ENCODE data around the gene FOXP4. TPM values are rescaled to one million over a fixed set of nuclear protein-coding genes. Genes with fewer than 3 reads are reported as not detected.
A peak's percentile ranks its signal among the peaks of the same experiment; 100 is the strongest.

Gene FOXP4
- total and polyA plus RNA-seq, 5 donors from 2014 or later = 0.26 to 9.9 (median 0.38) TPM

DNA sequence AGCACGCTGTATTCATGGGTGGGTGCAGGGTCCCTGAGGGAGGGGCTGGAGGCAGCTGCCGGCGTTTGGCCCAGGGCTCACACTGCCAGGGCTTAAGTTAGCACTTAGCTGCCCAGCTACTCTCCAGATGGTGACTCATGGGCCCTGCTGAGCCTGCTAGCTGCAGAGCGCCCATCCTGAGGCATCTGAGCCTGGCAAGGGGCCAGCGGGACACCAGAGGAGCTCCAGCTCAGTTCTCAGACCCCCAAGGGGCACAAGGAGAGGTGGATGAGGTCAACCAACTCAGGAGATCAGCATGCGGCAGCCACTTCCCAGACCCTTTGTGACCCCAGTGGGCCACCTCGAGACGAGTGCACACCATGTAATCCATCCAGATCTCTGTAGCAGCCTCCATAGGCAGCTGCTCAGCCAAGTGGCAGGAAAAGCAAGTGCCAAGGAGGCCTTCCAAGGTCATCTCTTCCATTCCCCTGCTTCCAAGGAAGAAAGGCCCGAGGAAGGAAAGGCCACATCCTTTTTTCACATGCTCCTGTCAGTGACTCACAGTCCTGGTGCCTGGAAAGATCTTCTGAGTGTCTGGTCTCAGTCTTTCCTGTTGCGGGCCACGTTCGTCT, 35.3 kb downstream of the FOXP4 start:
- no peak overlapping the region for H3K4me3 Mint-ChIP-seq
- Histone ChIP-seq H3K4me1 (ENCODE audit: control insufficient read depth, insufficient read depth, low read length, poor library complexity, severe bottlenecking) (no peaks in the 10 kb centered on the region), H3K27ac (ENCODE audit: insufficient read depth, low read length, poor library complexity, severe bottlenecking) (no peak overlapping the region), H3K27me3 (ENCODE audit: control insufficient read depth, insufficient read depth, low read length) (no peaks in the 10 kb centered on the region), H3K4me3 (ENCODE audit: low read depth, low read length) (no peak overlapping the region), H3K9me3 (ENCODE audit: control insufficient read depth in 2 of 2, low read length in 2 of 2) (no peaks in the 10 kb centered on the region), H3K36me3 (ENCODE audit: control insufficient read depth, insufficient read depth, low read length) (no peaks in the 10 kb centered on the region)
- H3K4me1 Mint-ChIP-seq = peaks cover 0 to 6% (median 2%) of the 10 kb centered on the region in 4 donors
- H3K27me3 Mint-ChIP-seq = no peaks in the 10 kb centered on the region
- no peak overlapping the region for H3K27ac Mint-ChIP-seq
- no peak for DNase-seq
- peaks cover 16% of the 10 kb centered on the region for H3K36me3 Mint-ChIP-seq
- H3K9me3 Mint-ChIP-seq = no peaks in the 10 kb centered on the region
- no peak for ATAC-seq (ENCODE audit: low read depth in 2 of 2)

DNA sequence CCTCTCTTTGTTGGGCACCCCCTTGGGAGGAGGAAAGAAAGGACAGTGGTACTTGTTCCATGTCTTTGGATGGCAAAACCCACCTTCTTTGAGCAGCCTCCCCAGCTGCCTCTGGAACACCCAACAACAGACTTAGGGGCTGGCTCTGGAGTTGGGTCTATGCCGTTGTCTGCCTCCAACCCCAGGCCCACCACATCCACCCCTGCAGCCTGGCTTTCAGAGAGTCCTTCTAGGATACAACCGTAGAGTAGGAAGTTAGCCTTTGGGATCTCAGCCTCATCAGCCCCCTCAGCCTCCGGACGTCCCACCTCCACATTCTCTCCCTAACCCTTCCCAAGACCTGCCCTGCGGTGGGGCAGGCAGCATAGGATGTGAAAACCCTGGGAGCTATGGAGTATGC, 36.4 kb downstream of the FOXP4 start:
- ATAC-seq (ENCODE audit: low read depth in 2 of 2) = no peak
- Mint-ChIP-seq H3K9me3 (no peaks in the 10 kb centered on the region), H3K36me3 (peaks cover 8% of the 10 kb centered on the region), H3K27me3 (no peaks in the 10 kb centered on the region), H3K4me1 (peaks cover 0 to 4% (median 2%) of the 10 kb centered on the region in 4 donors), H3K27ac (no peak overlapping the region), H3K4me3 (no peak overlapping the region)
- H3K4me3 ChIP-seq (ENCODE audit: low read depth, low read length) = no peak overlapping the region
- no peaks in the 10 kb centered on the region for H3K36me3 ChIP-seq (ENCODE audit: control insufficient read depth, insufficient read depth, low read length)
- no peaks in the 10 kb centered on the region for H3K9me3 ChIP-seq (ENCODE audit: control insufficient read depth in 2 of 2, low read length in 2 of 2)
- H3K4me1 ChIP-seq (ENCODE audit: control insufficient read depth, insufficient read depth, low read length, poor library complexity, severe bottlenecking) = no peaks in the 10 kb centered on the region
- H3K27me3 ChIP-seq (ENCODE audit: control insufficient read depth, insufficient read depth, low read length) = no peaks in the 10 kb centered on the region
- no peak overlapping the region for H3K27ac ChIP-seq (ENCODE audit: insufficient read depth, low read length, poor library complexity, severe bottlenecking)
- no peak for DNase-seq

DNA sequence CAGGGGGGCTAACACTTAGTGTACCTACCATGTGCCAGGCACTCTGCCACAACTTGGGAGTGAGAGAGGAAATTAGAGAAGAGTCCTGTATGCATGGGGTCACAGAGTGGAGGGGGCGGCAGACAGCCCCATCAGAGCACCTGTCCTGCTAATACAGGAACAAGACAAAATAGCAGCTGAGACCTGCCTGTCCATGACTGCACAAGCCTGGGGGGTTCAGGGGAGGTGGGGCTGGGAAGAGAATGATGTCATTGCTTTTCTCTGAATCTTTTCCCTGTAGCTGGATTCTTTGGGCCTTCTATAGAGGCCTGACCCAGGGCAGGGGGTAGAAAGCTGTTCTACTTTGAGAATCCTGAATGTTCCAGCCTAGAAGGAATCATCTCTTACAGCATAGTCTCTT, 37.4 kb downstream of the FOXP4 start:
- no peak overlapping the region for H3K27ac ChIP-seq (ENCODE audit: insufficient read depth, low read length, poor library complexity, severe bottlenecking)
- no peak overlapping the region for H3K4me3 Mint-ChIP-seq
- ATAC-seq (ENCODE audit: low read depth in 2 of 2) = no peak
- peaks cover 7% of the 10 kb centered on the region for H3K36me3 Mint-ChIP-seq
- H3K27me3 ChIP-seq (ENCODE audit: control insufficient read depth, insufficient read depth, low read length) = no peaks in the 10 kb centered on the region
- H3K36me3 ChIP-seq (ENCODE audit: control insufficient read depth, insufficient read depth, low read length) = no peaks in the 10 kb centered on the region
- H3K27ac Mint-ChIP-seq = peak overlapping the region in 1 of 3 donors; percentile 38
- no peaks in the 10 kb centered on the region for H3K4me1 ChIP-seq (ENCODE audit: control insufficient read depth, insufficient read depth, low read length, poor library complexity, severe bottlenecking)
- H3K9me3 ChIP-seq (ENCODE audit: control insufficient read depth in 2 of 2, low read length in 2 of 2) = no peaks in the 10 kb centered on the region
- H3K9me3 Mint-ChIP-seq = no peaks in the 10 kb centered on the region
- H3K27me3 Mint-ChIP-seq = no peaks in the 10 kb centered on the region
- no peaks in the 10 kb centered on the region for H3K4me1 Mint-ChIP-seq
- DNase-seq = no peak
- no peak overlapping the region for H3K4me3 ChIP-seq (ENCODE audit: low read depth, low read length)

DNA sequence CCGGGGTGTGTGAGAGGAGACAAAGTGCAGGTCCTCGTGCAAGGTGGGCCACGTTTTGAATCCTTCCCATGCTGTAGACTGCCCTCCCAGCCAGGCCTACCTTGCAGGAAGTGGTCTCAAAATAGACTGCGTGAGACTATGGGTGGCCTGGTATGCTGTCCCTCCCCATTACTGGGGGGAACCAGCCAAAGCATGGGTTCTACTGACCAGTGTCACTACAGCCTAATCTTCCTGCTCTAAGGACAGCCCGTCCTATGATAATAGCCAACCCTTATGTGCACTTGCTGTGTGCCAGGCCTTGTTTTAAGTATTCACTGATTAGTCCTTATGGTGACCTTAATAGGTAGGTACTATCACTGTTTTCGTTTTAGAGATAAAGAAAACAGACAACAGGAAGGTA, 38.0 kb downstream of the FOXP4 start:
- Mint-ChIP-seq H3K27me3 (no peaks in the 10 kb centered on the region), H3K9me3 (no peaks in the 10 kb centered on the region), H3K4me1 (no peaks in the 10 kb centered on the region), H3K4me3 (no peak overlapping the region), H3K27ac (no peak overlapping the region), H3K36me3 (peaks cover 7% of the 10 kb centered on the region)
- DNase-seq (no peak), ATAC-seq (ENCODE audit: low read depth in 2 of 2) (no peak)
- H3K27me3 ChIP-seq (ENCODE audit: control insufficient read depth, insufficient read depth, low read length) = no peaks in the 10 kb centered on the region
- H3K4me1 ChIP-seq (ENCODE audit: control insufficient read depth, insufficient read depth, low read length, poor library complexity, severe bottlenecking) = no peaks in the 10 kb centered on the region
- H3K36me3 ChIP-seq (ENCODE audit: control insufficient read depth, insufficient read depth, low read length) = peaks cover 2% of the 10 kb centered on the region
- H3K4me3 ChIP-seq (ENCODE audit: low read depth, low read length) = no peak overlapping the region
- H3K27ac ChIP-seq (ENCODE audit: insufficient read depth, low read length, poor library complexity, severe bottlenecking) = no peak overlapping the region
- H3K9me3 ChIP-seq (ENCODE audit: control insufficient read depth in 2 of 2, low read length in 2 of 2) = no peaks in the 10 kb centered on the region

DNA sequence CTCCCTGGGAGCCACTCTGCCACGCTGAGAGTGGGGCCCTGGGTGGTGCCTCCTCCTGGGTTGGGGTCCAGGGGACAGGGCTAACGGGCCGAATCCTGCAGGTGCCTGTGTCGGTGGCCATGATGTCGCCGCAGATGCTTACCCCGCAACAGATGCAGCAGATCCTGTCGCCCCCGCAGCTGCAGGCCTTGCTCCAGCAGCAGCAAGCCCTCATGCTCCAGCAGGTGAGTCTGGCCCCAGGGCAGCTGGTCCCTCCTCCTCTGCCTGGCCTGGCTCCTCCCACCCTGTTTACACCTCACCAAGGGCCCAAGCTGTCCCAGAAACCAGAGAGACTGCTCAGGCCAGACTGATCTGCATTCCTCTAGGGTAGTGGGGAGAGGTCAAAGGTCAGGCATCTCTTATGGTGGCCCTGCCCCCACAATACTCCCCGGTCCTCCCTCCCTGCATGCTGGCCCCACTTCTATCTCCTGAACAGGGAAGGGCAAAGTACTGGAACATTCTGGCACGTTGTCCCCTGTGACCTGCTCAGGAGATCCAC, 38.6 kb downstream of the FOXP4 start:
- no peak overlapping the region for H3K27ac ChIP-seq (ENCODE audit: insufficient read depth, low read length, poor library complexity, severe bottlenecking)
- no peaks in the 10 kb centered on the region for H3K27me3 ChIP-seq (ENCODE audit: control insufficient read depth, insufficient read depth, low read length)
- Mint-ChIP-seq H3K9me3 (no peaks in the 10 kb centered on the region), H3K36me3 (peaks cover 7% of the 10 kb centered on the region), H3K27ac (no peak overlapping the region), H3K4me1 (no peaks in the 10 kb centered on the region), H3K4me3 (no peak overlapping the region), H3K27me3 (no peaks in the 10 kb centered on the region)
- H3K4me1 ChIP-seq (ENCODE audit: control insufficient read depth, insufficient read depth, low read length, poor library complexity, severe bottlenecking) = no peaks in the 10 kb centered on the region
- H3K36me3 ChIP-seq (ENCODE audit: control insufficient read depth, insufficient read depth, low read length) = peaks cover 2% of the 10 kb centered on the region
- ATAC-seq (ENCODE audit: low read depth in 2 of 2) = no peak
- H3K9me3 ChIP-seq (ENCODE audit: control insufficient read depth in 2 of 2, low read length in 2 of 2) = no peaks in the 10 kb centered on the region
- no peak for DNase-seq
- H3K4me3 ChIP-seq (ENCODE audit: low read depth, low read length) = no peak overlapping the region

DNA sequence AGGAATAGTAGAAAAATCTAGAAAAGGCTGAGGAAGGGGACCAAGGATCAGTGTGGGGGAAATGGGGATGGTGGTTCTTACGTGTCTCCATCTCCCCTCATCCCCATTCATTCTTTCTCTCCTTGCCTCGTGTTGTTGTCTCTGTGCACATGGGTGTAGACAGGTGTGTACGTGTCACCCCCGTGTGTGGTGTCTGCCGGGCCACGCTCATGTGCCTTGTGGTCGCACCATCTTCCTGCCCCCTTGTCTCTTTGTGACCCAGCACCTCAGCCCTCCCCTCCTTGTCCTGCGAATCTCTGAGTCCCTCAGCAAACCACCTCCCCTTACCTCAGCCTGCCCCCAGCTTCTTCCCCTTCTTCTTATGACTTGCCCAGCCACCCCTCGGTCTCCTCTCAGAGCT, 39.4 kb downstream of the FOXP4 start:
- Mint-ChIP-seq H3K4me3 (no peak overlapping the region), H3K9me3 (no peaks in the 10 kb centered on the region), H3K27me3 (no peaks in the 10 kb centered on the region), H3K27ac (peak overlapping the region in 1 of 3 donors; percentile 20), H3K36me3 (peaks cover 7% of the 10 kb centered on the region), H3K4me1 (no peaks in the 10 kb centered on the region)
- H3K36me3 ChIP-seq (ENCODE audit: control insufficient read depth, insufficient read depth, low read length) = peaks cover 2% of the 10 kb centered on the region
- no peak for DNase-seq
- ATAC-seq (ENCODE audit: low read depth in 2 of 2) = no peak
- no peaks in the 10 kb centered on the region for H3K27me3 ChIP-seq (ENCODE audit: control insufficient read depth, insufficient read depth, low read length)
- H3K9me3 ChIP-seq (ENCODE audit: control insufficient read depth in 2 of 2, low read length in 2 of 2) = no peaks in the 10 kb centered on the region
- H3K4me3 ChIP-seq (ENCODE audit: low read depth, low read length) = no peak overlapping the region
- H3K27ac ChIP-seq (ENCODE audit: insufficient read depth, low read length, poor library complexity, severe bottlenecking) = no peak overlapping the region
- no peaks in the 10 kb centered on the region for H3K4me1 ChIP-seq (ENCODE audit: control insufficient read depth, insufficient read depth, low read length, poor library complexity, severe bottlenecking)

DNA sequence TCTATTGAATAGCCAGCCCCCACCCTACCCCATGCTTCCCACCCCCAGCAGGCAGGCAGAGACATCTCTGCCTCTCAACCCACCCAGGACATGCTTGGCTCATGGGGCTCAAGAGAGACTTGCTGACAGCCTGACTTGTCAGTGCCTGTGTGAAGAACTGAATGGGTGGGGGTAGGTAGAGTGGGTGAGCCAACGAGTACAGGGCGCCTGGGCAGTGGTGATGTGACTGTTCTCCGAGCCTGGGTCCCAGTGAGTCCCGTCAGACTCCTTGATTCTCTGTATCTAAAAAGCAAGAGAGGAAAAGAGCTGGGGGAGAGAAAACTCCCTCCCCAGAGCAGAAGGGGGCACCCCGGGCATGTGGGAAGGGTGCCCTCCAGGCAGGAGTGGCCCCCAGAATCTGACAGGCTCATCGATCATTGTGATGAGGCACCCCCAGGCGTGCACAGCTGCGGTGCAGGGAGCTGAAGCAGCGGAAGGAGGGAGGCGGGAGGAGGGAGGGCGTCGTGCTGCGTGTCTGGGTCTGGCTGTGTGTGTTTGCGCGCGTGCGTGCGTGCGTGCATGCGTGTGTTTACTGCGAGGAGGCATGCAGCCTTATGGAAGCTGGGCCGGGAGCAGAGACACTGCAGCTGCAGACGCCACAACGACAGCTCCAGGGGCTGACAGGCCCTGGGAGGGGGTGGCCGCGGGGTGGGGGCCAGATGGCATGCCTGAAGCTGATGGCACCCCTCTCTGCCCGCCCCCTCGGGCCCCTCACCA, 40.2 kb downstream of the FOXP4 start:
- H3K4me1 ChIP-seq (ENCODE audit: control insufficient read depth, insufficient read depth, low read length, poor library complexity, severe bottlenecking) = no peaks in the 10 kb centered on the region
- no peak overlapping the region for H3K4me3 ChIP-seq (ENCODE audit: low read depth, low read length)
- no peaks in the 10 kb centered on the region for H3K9me3 ChIP-seq (ENCODE audit: control insufficient read depth in 2 of 2, low read length in 2 of 2)
- Mint-ChIP-seq H3K27me3 (no peaks in the 10 kb centered on the region), H3K4me1 (no peaks in the 10 kb centered on the region), H3K9me3 (no peaks in the 10 kb centered on the region), H3K27ac (no peak overlapping the region), H3K36me3 (peaks cover 9% of the 10 kb centered on the region), H3K4me3 (no peak overlapping the region)
- DNase-seq (no peak), ATAC-seq (ENCODE audit: low read depth in 2 of 2) (no peak)
- peaks cover 2% of the 10 kb centered on the region for H3K36me3 ChIP-seq (ENCODE audit: control insufficient read depth, insufficient read depth, low read length)
- H3K27me3 ChIP-seq (ENCODE audit: control insufficient read depth, insufficient read depth, low read length) = no peaks in the 10 kb centered on the region
- no peak overlapping the region for H3K27ac ChIP-seq (ENCODE audit: insufficient read depth, low read length, poor library complexity, severe bottlenecking)

Measured in CD4-positive, CD25-positive, alpha-beta regulatory T cell (primary cell).